GM23338 (cell line): ENCODE measurements around the gene KICS2.

Experiments
- CREB1 ChIP-seq: fragments of 250-450 bp; sonication (Bioruptor Pico); IDR thresholded peaks from 2 replicates; pipeline ENCODE4 v1.5.0; 2020; ENCODE audit warnings: low read depth, mild to moderate bottlenecking, moderate library complexity
- EZH2 ChIP-seq: fragments of 200-600 bp; sonication (generic); IDR thresholded peaks from one replicate; pipeline ENCODE4 v1.8.0; 2017; ENCODE audit warnings: antibody characterized with exemption, mild to moderate bottlenecking, low read depth; ENCODE audit not compliant: unreplicated experiment
- EZH2phosphoT487 ChIP-seq: fragments of 200-600 bp; sonication (generic); IDR thresholded peaks from one replicate; pipeline ENCODE4 v1.8.1; 2018; ENCODE audit warnings: antibody characterized with exemption; ENCODE audit not compliant: unreplicated experiment
- POLR2AphosphoS5 ChIP-seq: IDR thresholded peaks from 2 replicates; pipeline ENCODE4 v1.6.1; 2016; ENCODE audit warnings: antibody characterized with exemption, low read depth
- ZNF114 ChIP-seq: fragments of 250-450 bp; sonication (Bioruptor Pico); IDR thresholded peaks from 2 replicates; pipeline ENCODE4 v1.5.0; 2020; ENCODE audit warnings: mild to moderate bottlenecking, moderate library complexity
- ZNF331 ChIP-seq: fragments of 250-450 bp; sonication (Bioruptor Pico); IDR thresholded peaks from 2 replicates; pipeline ENCODE4 v1.5.0; 2020; ENCODE audit warnings: low read depth, mild to moderate bottlenecking, moderate library complexity
- TF ChIP-seq, protein P1 (sequence below), 2 experiments: fragments of 200-600 bp in 1 of 2; sonication (generic) in 1 of 2; conservative IDR thresholded peaks; 2 replicates each; pipeline versions ENCODE4 v1.5.1 to v1.6.1; 2016 to 2017; ENCODE audit warnings: antibody characterized with exemption in 2 of 2, low read depth in 2 of 2, mild to moderate bottlenecking in 2 of 2, moderate library complexity in 1 of 2
- TF ChIP-seq, protein P2 (sequence below): IDR thresholded peaks from one replicate; pipeline ENCODE4 v1.6.1; 2018; ENCODE audit warnings: antibody characterized with exemption; ENCODE audit not compliant: unreplicated experiment
- TF ChIP-seq, protein P3 (sequence below): fragments of 250-450 bp; sonication (Bioruptor Pico); IDR thresholded peaks from 2 replicates; pipeline ENCODE4 v1.5.0; 2020; ENCODE audit warnings: mild to moderate bottlenecking, moderate library complexity

DNA sequence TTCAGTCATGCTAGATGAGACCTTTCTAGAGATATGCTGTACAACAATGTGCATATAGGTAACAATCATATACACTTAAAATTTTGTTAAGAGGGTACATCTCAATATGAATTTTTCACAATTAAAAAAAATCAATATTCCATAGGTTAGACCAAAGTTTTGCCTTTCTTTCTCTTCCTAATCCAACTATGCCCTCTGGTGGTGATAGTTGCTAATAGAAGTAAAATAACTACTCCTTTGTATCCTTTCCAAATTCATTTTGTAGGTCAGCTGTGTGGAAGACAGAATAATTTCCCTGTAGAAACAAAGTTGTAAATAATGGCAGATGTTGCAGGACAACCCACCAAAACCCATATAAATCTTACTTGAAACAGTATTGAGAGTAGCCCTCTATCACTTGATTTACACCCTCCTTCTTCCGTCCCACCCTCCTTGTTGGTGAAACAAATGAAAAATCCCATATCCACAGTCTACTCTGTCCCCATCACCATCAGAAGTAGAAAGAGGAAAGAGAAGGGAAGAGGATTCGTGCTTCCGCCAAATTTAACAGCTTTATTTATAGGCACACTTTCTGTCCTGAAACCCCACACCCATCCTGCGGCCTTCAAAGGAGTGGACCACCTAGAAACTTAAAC lies 34.2 kb upstream of the KICS2 start:
- no peak for TF ChIP-seq ZNF331
- TF ChIP-seq, protein P1, sequence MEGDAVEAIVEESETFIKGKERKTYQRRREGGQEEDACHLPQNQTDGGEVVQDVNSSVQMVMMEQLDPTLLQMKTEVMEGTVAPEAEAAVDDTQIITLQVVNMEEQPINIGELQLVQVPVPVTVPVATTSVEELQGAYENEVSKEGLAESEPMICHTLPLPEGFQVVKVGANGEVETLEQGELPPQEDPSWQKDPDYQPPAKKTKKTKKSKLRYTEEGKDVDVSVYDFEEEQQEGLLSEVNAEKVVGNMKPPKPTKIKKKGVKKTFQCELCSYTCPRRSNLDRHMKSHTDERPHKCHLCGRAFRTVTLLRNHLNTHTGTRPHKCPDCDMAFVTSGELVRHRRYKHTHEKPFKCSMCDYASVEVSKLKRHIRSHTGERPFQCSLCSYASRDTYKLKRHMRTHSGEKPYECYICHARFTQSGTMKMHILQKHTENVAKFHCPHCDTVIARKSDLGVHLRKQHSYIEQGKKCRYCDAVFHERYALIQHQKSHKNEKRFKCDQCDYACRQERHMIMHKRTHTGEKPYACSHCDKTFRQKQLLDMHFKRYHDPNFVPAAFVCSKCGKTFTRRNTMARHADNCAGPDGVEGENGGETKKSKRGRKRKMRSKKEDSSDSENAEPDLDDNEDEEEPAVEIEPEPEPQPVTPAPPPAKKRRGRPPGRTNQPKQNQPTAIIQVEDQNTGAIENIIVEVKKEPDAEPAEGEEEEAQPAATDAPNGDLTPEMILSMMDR (conservative IDR thresholded peaks at IDR 0.05; ENCODE audit: low read depth in 2 of 2): peak in 1 of 2 experiments; percentile 85
- TF ChIP-seq POLR2AphosphoS5: no peak
- TF ChIP-seq, protein P2, sequence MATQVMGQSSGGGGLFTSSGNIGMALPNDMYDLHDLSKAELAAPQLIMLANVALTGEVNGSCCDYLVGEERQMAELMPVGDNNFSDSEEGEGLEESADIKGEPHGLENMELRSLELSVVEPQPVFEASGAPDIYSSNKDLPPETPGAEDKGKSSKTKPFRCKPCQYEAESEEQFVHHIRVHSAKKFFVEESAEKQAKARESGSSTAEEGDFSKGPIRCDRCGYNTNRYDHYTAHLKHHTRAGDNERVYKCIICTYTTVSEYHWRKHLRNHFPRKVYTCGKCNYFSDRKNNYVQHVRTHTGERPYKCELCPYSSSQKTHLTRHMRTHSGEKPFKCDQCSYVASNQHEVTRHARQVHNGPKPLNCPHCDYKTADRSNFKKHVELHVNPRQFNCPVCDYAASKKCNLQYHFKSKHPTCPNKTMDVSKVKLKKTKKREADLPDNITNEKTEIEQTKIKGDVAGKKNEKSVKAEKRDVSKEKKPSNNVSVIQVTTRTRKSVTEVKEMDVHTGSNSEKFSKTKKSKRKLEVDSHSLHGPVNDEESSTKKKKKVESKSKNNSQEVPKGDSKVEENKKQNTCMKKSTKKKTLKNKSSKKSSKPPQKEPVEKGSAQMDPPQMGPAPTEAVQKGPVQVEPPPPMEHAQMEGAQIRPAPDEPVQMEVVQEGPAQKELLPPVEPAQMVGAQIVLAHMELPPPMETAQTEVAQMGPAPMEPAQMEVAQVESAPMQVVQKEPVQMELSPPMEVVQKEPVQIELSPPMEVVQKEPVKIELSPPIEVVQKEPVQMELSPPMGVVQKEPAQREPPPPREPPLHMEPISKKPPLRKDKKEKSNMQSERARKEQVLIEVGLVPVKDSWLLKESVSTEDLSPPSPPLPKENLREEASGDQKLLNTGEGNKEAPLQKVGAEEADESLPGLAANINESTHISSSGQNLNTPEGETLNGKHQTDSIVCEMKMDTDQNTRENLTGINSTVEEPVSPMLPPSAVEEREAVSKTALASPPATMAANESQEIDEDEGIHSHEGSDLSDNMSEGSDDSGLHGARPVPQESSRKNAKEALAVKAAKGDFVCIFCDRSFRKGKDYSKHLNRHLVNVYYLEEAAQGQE: no peak
- no peak for TF ChIP-seq EZH2
- no peak for TF ChIP-seq CREB1 (CRISPR knock-in tag)
- TF ChIP-seq, protein P3, sequence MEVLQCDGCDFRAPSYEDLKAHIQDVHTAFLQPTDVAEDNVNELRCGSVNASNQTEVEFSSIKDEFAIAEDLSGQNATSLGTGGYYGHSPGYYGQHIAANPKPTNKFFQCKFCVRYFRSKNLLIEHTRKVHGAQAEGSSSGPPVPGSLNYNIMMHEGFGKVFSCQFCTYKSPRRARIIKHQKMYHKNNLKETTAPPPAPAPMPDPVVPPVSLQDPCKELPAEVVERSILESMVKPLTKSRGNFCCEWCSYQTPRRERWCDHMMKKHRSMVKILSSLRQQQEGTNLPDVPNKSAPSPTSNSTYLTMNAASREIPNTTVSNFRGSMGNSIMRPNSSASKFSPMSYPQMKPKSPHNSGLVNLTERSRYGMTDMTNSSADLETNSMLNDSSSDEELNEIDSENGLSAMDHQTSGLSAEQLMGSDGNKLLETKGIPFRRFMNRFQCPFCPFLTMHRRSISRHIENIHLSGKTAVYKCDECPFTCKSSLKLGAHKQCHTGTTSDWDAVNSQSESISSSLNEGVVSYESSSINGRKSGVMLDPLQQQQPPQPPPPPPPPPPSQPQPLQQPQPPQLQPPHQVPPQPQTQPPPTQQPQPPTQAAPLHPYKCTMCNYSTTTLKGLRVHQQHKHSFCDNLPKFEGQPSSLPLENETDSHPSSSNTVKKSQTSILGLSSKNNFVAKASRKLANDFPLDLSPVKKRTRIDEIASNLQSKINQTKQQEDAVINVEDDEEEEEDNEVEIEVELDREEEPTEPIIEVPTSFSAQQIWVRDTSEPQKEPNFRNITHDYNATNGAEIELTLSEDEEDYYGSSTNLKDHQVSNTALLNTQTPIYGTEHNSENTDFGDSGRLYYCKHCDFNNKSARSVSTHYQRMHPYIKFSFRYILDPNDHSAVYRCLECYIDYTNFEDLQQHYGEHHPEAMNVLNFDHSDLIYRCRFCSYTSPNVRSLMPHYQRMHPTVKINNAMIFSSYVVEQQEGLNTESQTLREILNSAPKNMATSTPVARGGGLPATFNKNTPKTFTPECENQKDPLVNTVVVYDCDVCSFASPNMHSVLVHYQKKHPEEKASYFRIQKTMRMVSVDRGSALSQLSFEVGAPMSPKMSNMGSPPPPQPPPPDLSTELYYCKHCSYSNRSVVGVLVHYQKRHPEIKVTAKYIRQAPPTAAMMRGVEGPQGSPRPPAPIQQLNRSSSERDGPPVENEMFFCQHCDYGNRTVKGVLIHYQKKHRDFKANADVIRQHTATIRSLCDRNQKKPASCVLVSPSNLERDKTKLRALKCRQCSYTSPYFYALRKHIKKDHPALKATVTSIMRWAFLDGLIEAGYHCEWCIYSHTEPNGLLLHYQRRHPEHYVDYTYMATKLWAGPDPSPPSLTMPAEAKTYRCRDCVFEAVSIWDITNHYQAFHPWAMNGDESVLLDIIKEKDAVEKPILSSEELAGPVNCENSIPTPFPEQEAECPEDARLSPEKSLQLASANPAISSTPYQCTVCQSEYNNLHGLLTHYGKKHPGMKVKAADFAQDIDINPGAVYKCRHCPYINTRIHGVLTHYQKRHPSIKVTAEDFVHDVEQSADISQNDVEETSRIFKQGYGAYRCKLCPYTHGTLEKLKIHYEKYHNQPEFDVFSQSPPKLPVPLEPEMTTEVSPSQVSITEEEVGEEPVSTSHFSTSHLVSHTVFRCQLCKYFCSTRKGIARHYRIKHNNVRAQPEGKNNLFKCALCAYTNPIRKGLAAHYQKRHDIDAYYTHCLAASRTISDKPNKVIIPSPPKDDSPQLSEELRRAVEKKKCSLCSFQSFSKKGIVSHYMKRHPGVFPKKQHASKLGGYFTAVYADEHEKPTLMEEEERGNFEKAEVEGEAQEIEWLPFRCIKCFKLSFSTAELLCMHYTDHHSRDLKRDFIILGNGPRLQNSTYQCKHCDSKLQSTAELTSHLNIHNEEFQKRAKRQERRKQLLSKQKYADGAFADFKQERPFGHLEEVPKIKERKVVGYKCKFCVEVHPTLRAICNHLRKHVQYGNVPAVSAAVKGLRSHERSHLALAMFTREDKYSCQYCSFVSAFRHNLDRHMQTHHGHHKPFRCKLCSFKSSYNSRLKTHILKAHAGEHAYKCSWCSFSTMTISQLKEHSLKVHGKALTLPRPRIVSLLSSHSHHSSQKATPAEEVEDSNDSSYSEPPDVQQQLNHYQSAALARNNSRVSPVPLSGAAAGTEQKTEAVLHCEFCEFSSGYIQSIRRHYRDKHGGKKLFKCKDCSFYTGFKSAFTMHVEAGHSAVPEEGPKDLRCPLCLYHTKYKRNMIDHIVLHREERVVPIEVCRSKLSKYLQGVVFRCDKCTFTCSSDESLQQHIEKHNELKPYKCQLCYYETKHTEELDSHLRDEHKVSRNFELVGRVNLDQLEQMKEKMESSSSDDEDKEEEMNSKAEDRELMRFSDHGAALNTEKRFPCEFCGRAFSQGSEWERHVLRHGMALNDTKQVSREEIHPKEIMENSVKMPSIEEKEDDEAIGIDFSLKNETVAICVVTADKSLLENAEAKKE: no peak
- no peak for TF ChIP-seq EZH2phosphoT487
- no peak for TF ChIP-seq ZNF114 (CRISPR knock-in tag)
